ENCODE measurements around the gene ICAM2. TPM values are rescaled to one million over a fixed set of nuclear protein-coding genes. Genes with fewer than 3 reads are reported as not detected.

ICAM2 gene
- total and polyA plus RNA-seq, 2 donors (not counting 3 experiments of a cell fraction or from before 2014, with no cell fraction given), result 586 to 2,377 TPM

- CTCF ChIA-PET, result no interaction called here
- no peaks in the 10 kb centered on the region for H3K27me3 ChIP-seq (ENCODE audit: control insufficient read depth in 2 of 2, insufficient read depth in 2 of 2, low read length in 2 of 2)
- no peaks in the 10 kb centered on the region for H3K36me3 ChIP-seq (ENCODE audit: control insufficient read depth in 2 of 2, extremely low read depth in 1 of 2, insufficient read depth in 2 of 2, low read length in 2 of 2)
- H3K9me3 ChIP-seq (replicated peaks; ENCODE audit: control insufficient read depth, insufficient read depth, low read length), result no peaks in the 10 kb centered on the region
- FAIRE-seq, result no peak
- intact Hi-C loops (cut with micrococcal nuclease), result loop anchor here (5.0 kb wide), 1 partner anchor 397 kb away; no protein-coding TSS in a partner anchor
- TF ChIP-seq MAX (IDR thresholded peaks at IDR 0.05; ENCODE audit: insufficient read depth, insufficient read length), result no peak
- no peak for TF ChIP-seq FOS (IDR thresholded peaks at IDR 0.05; ENCODE audit: borderline replicate concordance, insufficient read depth, low read length)
- no peak for TF ChIP-seq MYC (IDR thresholded peaks at IDR 0.05; ENCODE audit: low read depth, low read length)
- no peak for TF ChIP-seq CTCF (IDR thresholded peaks at IDR 0.05; ENCODE audit: extremely low read depth in 1 of 2, insufficient read depth in 1 of 2, low read depth in 1 of 2, low read length in 2 of 2)
- peak; percentile 2 for TF ChIP-seq POLR2A (IDR thresholded peaks at IDR 0.05; ENCODE audit: low read depth, low read length)
- no peak for TF ChIP-seq GATA2 (IDR thresholded peaks at IDR 0.05; ENCODE audit: insufficient read depth, insufficient read length, low read depth, low read length)
- TF ChIP-seq EZH2 (IDR thresholded peaks at IDR 0.05; ENCODE audit: borderline replicate concordance, low read depth, low read length, severe bottlenecking), result no peak
- no peak for TF ChIP-seq JUN (IDR thresholded peaks at IDR 0.05; ENCODE audit: borderline replicate concordance, insufficient read depth, insufficient read length, low read depth)
- TF ChIP-seq POLR2AphosphoS5 (IDR thresholded peaks at IDR 0.05; ENCODE audit: insufficient read depth, low read depth, low read length), result no peak
- POLR2A ChIA-PET, result no interaction called here
- peak overlapping the region; percentile 93 for H3K4me2 ChIP-seq (ENCODE audit: insufficient read depth, low read length)
- no peak overlapping the region for H2AFZ ChIP-seq (ENCODE audit: low read depth, low read length)
- dilution Hi-C loops (cut with MboI; ENCODE audit: extremely low pct_ligation_motif_present, low sequenced_read_pairs), result no loop called here
- no peaks in the 10 kb centered on the region for H3K9me1 ChIP-seq (replicated peaks; ENCODE audit: control insufficient read depth, extremely low read depth, insufficient read depth, low read length)
- H3K4me3 ChIP-seq (replicated peaks in 1 of 3; ENCODE audit: insufficient read depth in 1 of 3, low read depth in 1 of 3, low read length in 3 of 3), result peak overlapping the region in 1 of 3 experiments; percentile 72
- BruUV-seq (replicated peaks), result no TSS peak
- H3K4me1 ChIP-seq (ENCODE audit: control insufficient read depth, extremely low read depth, insufficient read depth, low read length), result peaks cover 54% of the 10 kb centered on the region
- peak overlapping the region; percentile 90 for H3K27ac ChIP-seq (ENCODE audit: insufficient read depth, low read depth, low read length)
- no peak overlapping the region for H3K9ac ChIP-seq (replicated peaks; ENCODE audit: extremely low read depth, insufficient read depth, low read length)
- H4K20me1 ChIP-seq (replicated peaks; ENCODE audit: control insufficient read depth, extremely low read depth, insufficient read depth, low read length), result no peaks in the 10 kb centered on the region
- no peak for DNase-seq (ENCODE audit: low read depth, low spot score)
- H3K79me2 ChIP-seq (ENCODE audit: control insufficient read depth, insufficient read depth, low read length), result peaks cover 63% of the 10 kb centered on the region
Measured at GRCh38 chr17:64015447-64015846, 5.0 kb downstream of the ICAM2 start.
